Endothelial cell of umbilical vein (primary cell): Measurements from ENCODE around the gene AK4. TPM values are rescaled to one million over a fixed set of nuclear protein-coding genes. Genes with fewer than 3 reads are reported as not detected.

ENCODE experiments used
- BruUV-seq: library from RNA; stranded (reverse); fragments of 400-500 nt; replicated peaks from 2 replicates; lab custom pipeline; 2021; lab: Mats Ljungman, UMichigan
- CTCF ChIA-PET: fragments of 300-600, 350-600 bp; sonication (Branson Sonifier 250); formaldehyde crosslinking; loops from one replicate; lab custom pipeline; 2021; ENCODE audit warnings: antibody characterized with exemption, inconsistent platforms; lab: Charles Lee
- POLR2A ChIA-PET: fragments of 300-600, 350-600 bp; sonication (Branson Sonifier 250); formaldehyde crosslinking; loops from one replicate; lab custom pipeline; 2021; ENCODE audit warnings: antibody characterized with exemption, inconsistent platforms; lab: Charles Lee
- DNase-seq: peaks from one replicate; pipeline ENCODE4 v3.0.0-alpha.2; 2011; ENCODE audit warnings: low read depth, low spot score
- FAIRE-seq: peaks from 2 replicates; lab custom pipeline; 2011; peaks lifted over from hg19 to GRCh38; lab: Jason Lieb, UNC
- H2AFZ ChIP-seq: 2 replicates; pipeline ENCODE4 v1.6.0; 2012; ENCODE audit warnings: low read depth, low read length, control low read depth, inconsistent platforms
- H3K27ac ChIP-seq: 2 replicates; pipeline ENCODE4 v1.5.1; 2011; ENCODE audit warnings: low read depth, mild to moderate bottlenecking, control low read depth, low read length, moderate library complexity; ENCODE audit not compliant: insufficient read depth
- H3K27me3 ChIP-seq, 2 experiments: 2 replicates each; pipeline versions ENCODE4 v1.6.0 to v1.6.1; 2011; ENCODE audit warnings: low read length in 2 of 2, mixed read lengths in 1 of 2; ENCODE audit not compliant: control insufficient read depth in 2 of 2, insufficient read depth in 2 of 2
- H3K36me3 ChIP-seq, 2 experiments: 2 replicates in 1 of 2; 3 replicates in 1 of 2; pipeline ENCODE4 v1.5.1; 2011; ENCODE audit warnings: low read length in 2 of 2, mild to moderate bottlenecking in 1 of 2, moderate library complexity in 1 of 2; ENCODE audit not compliant: control insufficient read depth in 2 of 2, insufficient read depth in 2 of 2; ENCODE audit errors: extremely low read depth in 1 of 2
- H3K4me1 ChIP-seq: 3 replicates; pipeline ENCODE4 v1.5.1; 2011; ENCODE audit warnings: mild to moderate bottlenecking, low read length; ENCODE audit not compliant: control insufficient read depth, insufficient read depth; ENCODE audit errors: extremely low read depth
- H3K4me2 ChIP-seq: 2 replicates; pipeline ENCODE4 v1.6.1; 2011; ENCODE audit warnings: low read length, control low read depth, mixed read lengths; ENCODE audit not compliant: insufficient read depth
- H3K4me3 ChIP-seq, 3 experiments: fragments of 200-600 bp in 1 of 3; sonication (generic), shearing (Covaris generic) in 1 of 3; replicated peaks in 1 of 3; 2 replicates each; pipeline ENCODE4 v1.5.1; 2011 to 2016; ENCODE audit warnings: control low read depth in 3 of 3, low read length in 3 of 3, mild to moderate bottlenecking in 2 of 3, inconsistent platforms in 1 of 3, low read depth in 1 of 3, moderate library complexity in 1 of 3; ENCODE audit not compliant: insufficient read depth in 1 of 3
- H3K79me2 ChIP-seq: 2 replicates; pipeline ENCODE4 v1.6.0; 2012; ENCODE audit warnings: low read length, inconsistent platforms; ENCODE audit not compliant: control insufficient read depth, insufficient read depth
- H3K9ac ChIP-seq: replicated peaks from 2 replicates; pipeline ENCODE3; 2011; ENCODE audit warnings: low read length, control low read depth; ENCODE audit not compliant: insufficient read depth; ENCODE audit errors: extremely low read depth
- H3K9me1 ChIP-seq: replicated peaks from 3 replicates; pipeline ENCODE4 v1.6.0; 2011; ENCODE audit warnings: mild to moderate bottlenecking, low read length; ENCODE audit not compliant: control insufficient read depth, insufficient read depth; ENCODE audit errors: extremely low read depth
- H3K9me3 ChIP-seq: replicated peaks from 2 replicates; pipeline ENCODE4 v1.5.1; 2012; ENCODE audit warnings: low read length, inconsistent platforms; ENCODE audit not compliant: control insufficient read depth, insufficient read depth
- H4K20me1 ChIP-seq: replicated peaks from 2 replicates; pipeline ENCODE3; 2011; ENCODE audit warnings: mild to moderate bottlenecking, low read length; ENCODE audit not compliant: control insufficient read depth, insufficient read depth; ENCODE audit errors: extremely low read depth
- CTCF ChIP-seq, 2 donors: IDR thresholded peaks; 1 replicate in 1 of 2; 2 replicates in 1 of 2; pipeline ENCODE4 v1.5.1; 2011; ENCODE audit warnings: low read length in 2 of 2, mild to moderate bottlenecking in 2 of 2, moderate library complexity in 2 of 2, control low read depth in 1 of 2, inconsistent platforms in 1 of 2, low read depth in 1 of 2; ENCODE audit not compliant: insufficient read depth in 1 of 2; ENCODE audit errors: extremely low read depth in 1 of 2
- EZH2 ChIP-seq: IDR thresholded peaks from 2 replicates; pipeline ENCODE4 v1.6.1; 2012; ENCODE audit warnings: borderline replicate concordance, low read depth, mild to moderate bottlenecking, moderate library complexity, low read length, inconsistent platforms; ENCODE audit not compliant: severe bottlenecking
- FOS ChIP-seq: IDR thresholded peaks from 2 replicates; pipeline ENCODE4 v1.6.1; 2011; ENCODE audit warnings: mild to moderate bottlenecking, low read length, moderate library complexity, borderline replicate concordance; ENCODE audit not compliant: insufficient read depth
- GATA2 ChIP-seq: IDR thresholded peaks from 2 replicates; pipeline ENCODE4 v1.7.0; 2011; ENCODE audit warnings: low read depth, mild to moderate bottlenecking, moderate library complexity, mixed read lengths, low read length; ENCODE audit not compliant: insufficient read length, insufficient read depth
- JUN ChIP-seq: IDR thresholded peaks from 2 replicates; pipeline ENCODE4 v1.6.1; 2011; ENCODE audit warnings: borderline replicate concordance, low read depth; ENCODE audit not compliant: insufficient read length, insufficient read depth
- MYC ChIP-seq: IDR thresholded peaks from one replicate; pipeline ENCODE4 v1.6.1; 2011; ENCODE audit warnings: mild to moderate bottlenecking, low read depth, low read length
- POLR2A ChIP-seq: IDR thresholded peaks from 2 replicates; pipeline ENCODE4 v1.6.1; 2012; ENCODE audit warnings: low read depth, mild to moderate bottlenecking, control low read depth, low read length
- POLR2AphosphoS5 ChIP-seq: IDR thresholded peaks from 2 replicates; pipeline ENCODE4 v1.6.1; 2012; ENCODE audit warnings: low read depth, mild to moderate bottlenecking, control low read depth, low read length, moderate library complexity; ENCODE audit not compliant: insufficient read depth
- dilution Hi-C: fragments of 300-500 bp; cut with MboI; formaldehyde crosslinking; loops from one replicate; pipeline ENCODE4 v1.15.0; 2019; ENCODE audit warnings: low sequenced_read_pairs; ENCODE audit not compliant: extremely low pct_ligation_motif_present
- intact Hi-C: fragments of 100-400 bp; cut with micrococcal nuclease; formaldehyde crosslinking; loops from one replicate; pipeline ENCODE4 v1.10.0; 2022
- polyA plus RNA-seq, 4 experiments: library from polyadenylated mRNA; depleted of rRNA in 3 of 4; stranded (reverse) in 3 of 4; unstranded in 1 of 4; fragments of >200 nt; gene quantifications; 2 replicates each; pipeline versions ENCODE4 v1.2.1 to v1.2.3, GENCODE V29; 2011 to 2012; ENCODE audit warnings: missing spikeins in 1 of 4
- total RNA-seq: library from RNA; stranded (reverse); gene quantifications from 2 replicates; pipeline ENCODE4 v1.2.3, GENCODE V29; 2021
- TF ChIP-seq, protein P1 (sequence below): IDR thresholded peaks from 2 replicates; pipeline ENCODE4 v1.6.1; 2011; ENCODE audit not compliant: insufficient read depth, insufficient read length

The AK4 gene
- total and polyA plus RNA-seq, 2 donors (not counting 3 experiments of a cell fraction or from before 2014, with no cell fraction given), result 2.2 to 5.6 TPM

GRCh38 chr1:65182658-65183268 lies 34.8 kb downstream of the AK4 start:
- ChIA-PET CTCF (no interaction called here), POLR2A (no interaction called here)
- Histone ChIP-seq H3K9ac (no peak overlapping the region), H3K4me2 (no peak overlapping the region), H3K27me3 (no peaks in the 10 kb centered on the region), H3K79me2 (no peaks in the 10 kb centered on the region), H3K4me3 (no peak overlapping the region), H3K4me1 (no peaks in the 10 kb centered on the region), H2AFZ (no peak overlapping the region), H3K27ac (no peak overlapping the region), H4K20me1 (no peaks in the 10 kb centered on the region), H3K9me3 (no peaks in the 10 kb centered on the region), H3K36me3 (no peaks in the 10 kb centered on the region), H3K9me1 (no peaks in the 10 kb centered on the region)
- TF ChIP-seq MYC (no peak), EZH2 (no peak), FOS (no peak), CTCF (IDR thresholded peaks at IDR 0.05; ENCODE audit: extremely low read depth in 1 of 2, insufficient read depth in 1 of 2, low read depth in 1 of 2, low read length in 2 of 2) (no peak), POLR2A (no peak), POLR2AphosphoS5 (no peak), JUN (no peak), GATA2 (no peak)
- TF ChIP-seq, protein P1, sequence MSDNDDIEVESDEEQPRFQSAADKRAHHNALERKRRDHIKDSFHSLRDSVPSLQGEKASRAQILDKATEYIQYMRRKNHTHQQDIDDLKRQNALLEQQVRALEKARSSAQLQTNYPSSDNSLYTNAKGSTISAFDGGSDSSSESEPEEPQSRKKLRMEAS, result no peak
- intact Hi-C loops (no loop called here), dilution Hi-C loops (no loop called here)
- no peak for FAIRE-seq
- no TSS peak for BruUV-seq
- DNase-seq, result no peak
